ENCODE results near the gene GJD2.

GJD2 gene

DNA sequence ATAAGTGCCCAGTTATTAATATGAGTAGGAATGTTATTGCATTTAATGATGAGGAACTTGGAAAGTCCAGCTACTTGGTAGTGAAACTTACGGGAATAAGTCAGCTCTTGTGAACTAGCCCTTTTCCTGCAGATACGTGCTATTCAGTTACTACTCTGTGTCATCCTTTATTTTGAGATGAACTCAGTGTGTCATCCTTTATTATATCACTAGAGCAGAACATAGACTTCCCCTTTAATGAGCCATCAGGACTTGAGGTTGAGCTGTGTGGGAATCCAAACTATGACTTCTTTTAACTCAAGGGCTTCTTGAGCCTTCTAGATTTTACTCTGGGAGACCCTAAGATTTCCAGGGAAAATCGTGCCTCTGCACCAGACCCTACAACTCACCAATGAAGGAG, 36.9 kb upstream of the GJD2 start:
- no peaks in the 10 kb centered on the region for H3K9me3 Mint-ChIP-seq
- no peak overlapping the region for H3K4me3 Mint-ChIP-seq
- no peak for DNase-seq
- TF ChIP-seq, protein P1, sequence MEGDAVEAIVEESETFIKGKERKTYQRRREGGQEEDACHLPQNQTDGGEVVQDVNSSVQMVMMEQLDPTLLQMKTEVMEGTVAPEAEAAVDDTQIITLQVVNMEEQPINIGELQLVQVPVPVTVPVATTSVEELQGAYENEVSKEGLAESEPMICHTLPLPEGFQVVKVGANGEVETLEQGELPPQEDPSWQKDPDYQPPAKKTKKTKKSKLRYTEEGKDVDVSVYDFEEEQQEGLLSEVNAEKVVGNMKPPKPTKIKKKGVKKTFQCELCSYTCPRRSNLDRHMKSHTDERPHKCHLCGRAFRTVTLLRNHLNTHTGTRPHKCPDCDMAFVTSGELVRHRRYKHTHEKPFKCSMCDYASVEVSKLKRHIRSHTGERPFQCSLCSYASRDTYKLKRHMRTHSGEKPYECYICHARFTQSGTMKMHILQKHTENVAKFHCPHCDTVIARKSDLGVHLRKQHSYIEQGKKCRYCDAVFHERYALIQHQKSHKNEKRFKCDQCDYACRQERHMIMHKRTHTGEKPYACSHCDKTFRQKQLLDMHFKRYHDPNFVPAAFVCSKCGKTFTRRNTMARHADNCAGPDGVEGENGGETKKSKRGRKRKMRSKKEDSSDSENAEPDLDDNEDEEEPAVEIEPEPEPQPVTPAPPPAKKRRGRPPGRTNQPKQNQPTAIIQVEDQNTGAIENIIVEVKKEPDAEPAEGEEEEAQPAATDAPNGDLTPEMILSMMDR (IDR thresholded peaks at IDR 0.05), result no peak
- H3K27ac Mint-ChIP-seq, result no peak overlapping the region
- peaks cover 15% of the 10 kb centered on the region for H3K27me3 Mint-ChIP-seq (ENCODE audit: low read depth, poor library complexity)
- H3K36me3 Mint-ChIP-seq (ENCODE audit: low read depth), result peaks cover 15% of the 10 kb centered on the region
- peaks cover 27% of the 10 kb centered on the region for H3K4me1 Mint-ChIP-seq

GRCh38 chr15:34790121-34790520, 35.3 kb upstream of the GJD2 start:
- H3K27me3 Mint-ChIP-seq (ENCODE audit: low read depth, poor library complexity), result peaks cover 17% of the 10 kb centered on the region
- no peaks in the 10 kb centered on the region for H3K9me3 Mint-ChIP-seq
- H3K27ac Mint-ChIP-seq, result no peak overlapping the region
- H3K4me3 Mint-ChIP-seq, result no peak overlapping the region
- TF ChIP-seq, protein P1 (IDR thresholded peaks at IDR 0.05), result no peak
- no peak for DNase-seq
- peaks cover 21% of the 10 kb centered on the region for H3K4me1 Mint-ChIP-seq
- peaks cover 15% of the 10 kb centered on the region for H3K36me3 Mint-ChIP-seq (ENCODE audit: low read depth)

- H3K27ac Mint-ChIP-seq, result no peak overlapping the region
- H3K27me3 Mint-ChIP-seq (ENCODE audit: low read depth, poor library complexity), result peaks cover 13% of the 10 kb centered on the region
- no peak overlapping the region for H3K4me3 Mint-ChIP-seq
- H3K4me1 Mint-ChIP-seq, result peaks cover 18% of the 10 kb centered on the region
- DNase-seq, result no peak
- TF ChIP-seq, protein P1 (IDR thresholded peaks at IDR 0.05), result no peak
- H3K9me3 Mint-ChIP-seq, result no peaks in the 10 kb centered on the region
- peaks cover 15% of the 10 kb centered on the region for H3K36me3 Mint-ChIP-seq (ENCODE audit: low read depth)
Measured at GRCh38 chr15:34789326-34789725, 34.5 kb upstream of the GJD2 start.

GRCh38 chr15:34786206-34786605, 31.4 kb upstream of the GJD2 start:
- H3K4me1 Mint-ChIP-seq, result peaks cover 12% of the 10 kb centered on the region
- H3K27ac Mint-ChIP-seq, result no peak overlapping the region
- H3K36me3 Mint-ChIP-seq (ENCODE audit: low read depth), result peaks cover 5% of the 10 kb centered on the region
- H3K4me3 Mint-ChIP-seq, result no peak overlapping the region
- no peak for DNase-seq
- H3K27me3 Mint-ChIP-seq (ENCODE audit: low read depth, poor library complexity), result peaks cover 26% of the 10 kb centered on the region
- peaks cover 8% of the 10 kb centered on the region for H3K9me3 Mint-ChIP-seq
- TF ChIP-seq, protein P1 (IDR thresholded peaks at IDR 0.05), result no peak

- no peak overlapping the region for H3K27ac Mint-ChIP-seq
- peaks cover 19% of the 10 kb centered on the region for H3K9me3 Mint-ChIP-seq
- H3K4me1 Mint-ChIP-seq, result no peaks in the 10 kb centered on the region
- H3K36me3 Mint-ChIP-seq (ENCODE audit: low read depth), result no peaks in the 10 kb centered on the region
- no peak for DNase-seq
- no peak overlapping the region for H3K4me3 Mint-ChIP-seq
- TF ChIP-seq, protein P1 (IDR thresholded peaks at IDR 0.05), result no peak
- peaks cover 26% of the 10 kb centered on the region for H3K27me3 Mint-ChIP-seq (ENCODE audit: low read depth, poor library complexity)
Measured at GRCh38 chr15:34783991-34784390, 29.2 kb upstream of the GJD2 start.

- peaks cover 26% of the 10 kb centered on the region for H3K27me3 Mint-ChIP-seq (ENCODE audit: low read depth, poor library complexity)
- H3K27ac Mint-ChIP-seq, result no peak overlapping the region
- H3K4me3 Mint-ChIP-seq, result no peak overlapping the region
- H3K9me3 Mint-ChIP-seq, result peaks cover 19% of the 10 kb centered on the region
- no peaks in the 10 kb centered on the region for H3K4me1 Mint-ChIP-seq
- DNase-seq, result no peak
- H3K36me3 Mint-ChIP-seq (ENCODE audit: low read depth), result no peaks in the 10 kb centered on the region
- TF ChIP-seq, protein P1 (IDR thresholded peaks at IDR 0.05), result no peak
Measured at GRCh38 chr15:34783431-34783830, 28.6 kb upstream of the GJD2 start.

Measured in nephron progenitor cell (in vitro differentiated cells).